ENCODE measurements around the gene XRCC6.
"Not testable (repeated sequence)": the region's sequence is repeated elsewhere in the genome, so short reads cannot be mapped to it uniquely, and the experiment has no call there.

Gene XRCC6

DNA sequence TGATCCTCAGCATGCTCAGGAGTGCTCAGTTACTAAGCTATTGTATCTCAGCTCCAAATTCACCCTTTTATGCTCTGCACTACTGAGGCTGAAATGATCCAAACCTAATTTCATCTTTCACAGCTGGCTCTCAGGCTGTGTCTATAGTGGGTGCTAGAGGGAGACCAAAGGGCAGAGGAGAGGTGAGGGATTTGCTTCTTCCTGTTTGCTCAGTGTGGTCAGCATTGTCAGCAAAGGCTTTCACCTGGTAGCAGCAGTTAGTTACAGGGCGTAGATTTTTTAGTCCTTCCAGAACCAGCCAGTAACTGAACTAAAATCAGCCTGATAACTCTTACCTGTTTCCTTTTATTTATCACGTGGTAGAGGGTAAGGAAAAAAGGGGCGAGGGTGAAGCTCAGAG, 33.2 kb downstream of the XRCC6 start:
- no peak for DNase-seq

DNA sequence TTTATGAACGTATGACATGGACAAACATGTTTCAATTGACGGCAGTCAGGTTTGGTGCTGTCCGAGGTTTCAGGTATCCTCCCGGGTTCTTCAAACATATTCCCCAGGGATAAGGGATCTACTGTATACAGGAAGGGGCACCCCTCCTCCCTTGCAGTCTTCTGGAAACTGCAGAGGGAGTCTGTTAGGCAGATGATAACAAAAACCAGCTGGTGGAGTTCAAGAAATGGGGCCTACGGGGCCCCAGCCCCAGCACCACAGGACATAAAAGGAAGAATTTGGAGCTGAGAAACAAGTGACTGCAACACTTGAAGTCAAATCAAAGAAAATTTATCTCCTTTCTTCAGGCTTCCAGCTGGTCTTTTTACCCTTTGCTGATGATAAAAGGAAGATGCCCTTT, 35.5 kb downstream of the XRCC6 start:
- no peak for DNase-seq

DNA sequence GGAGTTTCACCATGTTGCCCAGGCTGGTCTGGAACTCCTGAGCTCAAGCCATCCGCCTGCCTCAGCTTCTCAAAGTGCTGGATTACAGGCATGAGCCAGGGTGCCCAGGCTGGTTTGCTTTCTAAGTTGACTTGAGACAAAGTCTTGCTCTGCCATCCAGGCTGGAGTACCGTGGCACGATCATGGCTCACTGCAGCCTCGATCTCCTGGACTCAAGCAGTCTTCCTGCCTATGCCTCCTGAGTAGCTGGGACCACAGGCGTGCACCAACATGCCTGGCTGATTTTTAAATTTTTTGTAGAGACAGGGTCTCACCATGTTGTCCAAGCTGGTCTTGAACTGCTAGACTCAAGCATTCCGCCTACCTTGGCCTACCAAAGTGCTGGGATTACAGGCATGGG, 36.6 kb downstream of the XRCC6 start:
- no peak for DNase-seq

DNA sequence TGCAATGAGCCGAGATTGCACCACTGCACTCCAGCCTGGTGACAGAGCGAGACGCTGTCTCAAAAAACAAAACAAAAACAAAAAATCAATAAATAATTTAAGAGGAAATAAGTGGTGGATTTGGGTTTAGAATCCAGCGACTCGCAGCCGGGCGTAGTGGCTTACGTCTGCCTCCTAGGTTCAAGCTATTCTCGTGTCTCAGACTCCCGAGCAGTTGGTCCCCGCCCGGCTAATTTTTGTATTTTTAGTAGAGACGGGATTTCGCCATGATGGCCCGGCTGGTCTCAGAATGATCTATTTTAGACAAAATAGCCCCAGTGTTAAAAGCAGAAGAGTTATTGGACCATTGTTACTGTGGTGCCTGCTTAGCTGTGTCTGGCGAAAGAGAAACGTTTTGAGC, 37.8 kb downstream of the XRCC6 start:
- no peak for DNase-seq

DNA sequence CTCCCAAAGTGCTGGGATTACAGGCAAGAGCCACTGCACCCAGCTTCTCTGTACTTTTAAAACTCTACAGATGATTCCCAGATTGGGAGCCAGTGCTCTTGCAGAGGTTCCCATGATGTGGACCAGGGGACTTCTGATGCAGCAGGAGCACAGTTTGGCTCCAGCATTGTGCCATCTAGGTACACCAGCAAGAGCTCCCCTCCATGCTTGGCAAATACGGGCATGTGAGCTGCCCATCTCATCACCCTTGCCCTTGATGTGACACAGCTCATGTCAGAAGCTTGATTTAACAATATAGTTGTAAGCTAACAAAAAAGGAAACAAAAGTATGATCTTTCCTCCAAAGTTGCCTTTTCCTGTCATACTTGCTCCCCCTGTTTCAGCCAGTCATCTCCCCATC, 38.8 kb downstream of the XRCC6 start:
- DNase-seq = no peak

DNA sequence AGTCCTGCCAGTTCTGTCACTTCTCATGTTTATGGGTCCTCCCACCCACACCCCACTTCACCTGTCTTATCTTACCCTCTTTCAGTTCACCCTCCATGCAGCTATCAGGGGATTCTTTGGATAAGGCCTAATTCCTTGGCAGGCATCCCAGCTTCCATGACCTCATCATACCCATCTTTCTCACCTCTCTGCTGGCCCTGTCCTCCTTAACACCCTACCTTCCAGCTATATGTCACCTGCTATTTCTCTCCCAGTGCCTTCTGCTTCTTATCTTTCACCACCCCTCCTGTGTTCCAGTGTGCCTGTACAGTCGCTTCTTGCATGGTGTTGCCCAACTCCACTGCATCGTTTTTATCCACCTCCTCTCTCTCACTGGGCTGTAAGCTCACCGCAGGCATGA, 39.3 kb downstream of the XRCC6 start:
- DNase-seq = no peak

DNA sequence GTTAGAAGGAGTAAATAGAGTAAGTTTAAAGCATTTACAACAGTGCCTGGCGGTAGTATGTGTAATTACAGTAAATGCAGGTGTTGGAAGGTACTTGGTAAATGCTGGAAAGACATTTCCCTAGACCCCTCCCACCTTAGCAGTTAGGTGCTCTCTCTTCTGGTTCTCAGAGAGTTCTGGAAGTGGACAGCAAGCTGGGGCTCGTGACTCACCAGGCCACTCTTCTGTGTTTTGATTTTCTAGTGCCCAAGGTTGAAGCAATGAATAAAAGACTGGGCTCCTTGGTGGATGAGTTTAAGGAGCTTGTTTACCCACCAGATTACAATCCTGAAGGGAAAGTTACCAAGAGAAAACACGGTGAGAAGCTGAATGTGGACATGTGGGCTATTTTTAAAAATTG, 40.0 kb downstream of the XRCC6 start:
- DNase-seq = no peak

DNA sequence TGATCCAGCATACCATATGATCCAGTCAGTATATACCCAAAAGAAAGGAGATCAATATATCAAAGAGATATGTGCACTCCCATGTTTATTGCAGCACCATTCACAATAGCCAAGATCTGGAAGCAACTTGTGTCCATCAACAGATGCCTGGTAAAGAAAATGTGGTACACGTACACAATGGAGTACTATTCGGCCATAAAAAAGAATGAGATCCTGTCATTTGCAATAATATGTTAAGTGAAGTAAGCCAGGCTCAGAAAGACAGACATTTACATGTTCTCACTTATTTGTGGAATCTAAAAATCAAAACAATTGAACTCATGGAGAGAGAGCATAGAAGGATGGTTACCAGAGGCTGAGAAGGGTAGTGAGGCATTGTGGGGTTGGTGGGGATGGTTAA, 40.6 kb downstream of the XRCC6 start:
- DNase-seq = no peak

DNA sequence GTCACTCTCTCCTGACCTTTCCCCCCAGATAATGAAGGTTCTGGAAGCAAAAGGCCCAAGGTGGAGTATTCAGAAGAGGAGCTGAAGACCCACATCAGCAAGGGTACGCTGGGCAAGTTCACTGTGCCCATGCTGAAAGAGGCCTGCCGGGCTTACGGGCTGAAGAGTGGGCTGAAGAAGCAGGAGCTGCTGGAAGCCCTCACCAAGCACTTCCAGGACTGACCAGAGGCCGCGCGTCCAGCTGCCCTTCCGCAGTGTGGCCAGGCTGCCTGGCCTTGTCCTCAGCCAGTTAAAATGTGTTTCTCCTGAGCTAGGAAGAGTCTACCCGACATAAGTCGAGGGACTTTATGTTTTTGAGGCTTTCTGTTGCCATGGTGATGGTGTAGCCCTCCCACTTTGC, 42.5 kb downstream of the XRCC6 start:
- not testable (repeated sequence) for DNase-seq

DNA sequence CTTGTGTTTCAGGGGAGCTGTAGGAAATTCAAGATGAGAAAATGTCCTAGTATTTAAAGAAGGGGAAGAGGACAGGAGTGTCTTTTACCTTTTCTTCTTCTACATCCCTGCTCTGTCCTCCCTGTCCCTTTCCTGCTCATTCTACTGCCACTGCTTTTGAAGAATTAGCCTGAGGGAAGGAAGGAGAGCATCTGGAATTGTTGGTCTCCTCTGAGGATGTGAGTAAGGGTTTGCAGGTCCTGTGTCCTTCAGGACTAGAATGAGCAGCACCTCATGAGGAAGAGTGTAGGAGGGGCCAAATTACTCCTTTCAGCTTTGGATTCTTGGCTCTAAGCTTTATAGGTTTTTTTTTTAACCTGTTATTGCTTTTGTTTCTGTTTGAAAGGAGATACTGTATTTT, 43.4 kb downstream of the XRCC6 start:
- DNase-seq = no peak

DNA sequence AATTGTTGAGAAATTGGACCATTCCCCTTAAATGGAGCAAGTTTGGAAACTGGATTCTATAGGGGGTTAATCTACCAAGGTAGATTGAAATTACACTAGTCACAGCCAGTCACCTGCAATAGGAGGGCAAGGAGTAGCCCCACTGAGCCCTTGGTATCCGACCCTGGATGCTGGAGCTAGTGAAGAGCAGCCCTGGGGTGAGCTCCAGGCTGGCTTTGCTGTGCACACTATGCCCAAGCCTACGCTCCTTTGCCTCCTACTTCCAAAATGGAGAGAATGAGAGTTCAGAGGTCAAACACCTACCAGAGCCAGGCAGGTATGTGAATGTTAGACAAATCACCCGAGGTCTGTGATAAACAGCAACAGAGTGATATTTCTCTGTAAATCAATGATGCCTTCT, 43.9 kb downstream of the XRCC6 start:
- DNase-seq = no peak

DNA sequence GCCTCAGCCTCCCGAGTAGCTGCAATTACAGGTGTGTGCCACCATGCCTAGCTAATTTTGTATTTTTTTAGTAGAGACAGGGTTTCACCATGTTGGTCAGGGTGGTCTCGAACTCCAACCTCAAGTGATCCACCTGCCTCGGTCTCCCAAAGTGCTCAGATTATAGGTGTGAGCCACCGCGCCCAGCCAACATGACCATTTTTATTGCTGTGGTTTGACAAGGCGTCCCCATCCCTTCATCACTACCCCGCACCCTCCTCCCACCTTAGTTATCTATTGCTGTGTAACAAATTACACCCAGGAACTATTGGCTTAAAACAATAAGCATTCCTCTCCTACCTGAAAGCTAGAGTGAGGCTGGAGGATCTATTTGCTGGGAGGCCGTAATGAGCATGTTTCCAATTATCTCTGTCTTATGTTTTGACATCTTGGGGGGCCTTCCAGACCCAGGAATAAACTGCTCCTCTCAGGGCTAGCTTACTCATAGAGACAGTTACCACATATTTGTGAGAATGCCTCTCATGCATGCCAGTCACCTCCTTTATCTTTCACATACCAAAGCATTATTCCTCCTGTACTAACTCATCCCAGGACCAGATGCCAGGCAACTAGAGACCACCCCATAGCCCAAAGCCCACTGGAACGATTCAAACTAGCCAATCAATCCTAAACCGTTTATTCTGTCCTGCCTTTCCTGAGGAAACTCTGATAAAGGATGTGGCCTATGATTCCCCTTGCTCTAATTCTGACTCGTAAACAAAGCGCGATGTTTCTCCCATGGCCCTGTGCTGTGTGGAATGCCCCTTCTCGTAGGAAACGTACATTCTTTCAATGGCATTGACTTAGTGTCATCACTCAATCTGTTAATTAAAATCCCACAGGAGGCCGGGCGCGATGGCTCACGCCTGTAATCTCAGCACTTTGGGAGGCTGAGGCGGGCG, 48.1 kb downstream of the XRCC6 start:
- DNase-seq = no peak

DNA sequence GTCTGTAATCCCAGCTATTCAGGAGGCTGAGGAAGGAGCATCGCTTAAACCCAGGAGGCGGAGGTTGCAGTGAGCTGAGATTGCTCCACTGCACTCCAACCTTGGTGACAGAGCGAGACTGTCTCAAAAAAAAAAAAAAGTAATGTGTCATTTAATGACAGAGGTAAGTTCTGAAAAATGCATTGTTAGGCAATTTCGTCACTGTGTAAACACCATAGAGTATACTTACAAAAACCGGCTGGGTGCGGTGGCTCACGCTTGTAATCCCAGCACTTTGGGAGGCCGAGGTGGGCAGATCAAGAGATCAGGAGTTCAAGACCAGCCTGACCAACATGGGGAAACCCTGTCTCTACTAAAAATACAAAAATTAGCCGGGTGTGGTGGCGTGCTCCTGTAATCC, 51.0 kb downstream of the XRCC6 start:
- DNase-seq = not testable (repeated sequence)

DNA sequence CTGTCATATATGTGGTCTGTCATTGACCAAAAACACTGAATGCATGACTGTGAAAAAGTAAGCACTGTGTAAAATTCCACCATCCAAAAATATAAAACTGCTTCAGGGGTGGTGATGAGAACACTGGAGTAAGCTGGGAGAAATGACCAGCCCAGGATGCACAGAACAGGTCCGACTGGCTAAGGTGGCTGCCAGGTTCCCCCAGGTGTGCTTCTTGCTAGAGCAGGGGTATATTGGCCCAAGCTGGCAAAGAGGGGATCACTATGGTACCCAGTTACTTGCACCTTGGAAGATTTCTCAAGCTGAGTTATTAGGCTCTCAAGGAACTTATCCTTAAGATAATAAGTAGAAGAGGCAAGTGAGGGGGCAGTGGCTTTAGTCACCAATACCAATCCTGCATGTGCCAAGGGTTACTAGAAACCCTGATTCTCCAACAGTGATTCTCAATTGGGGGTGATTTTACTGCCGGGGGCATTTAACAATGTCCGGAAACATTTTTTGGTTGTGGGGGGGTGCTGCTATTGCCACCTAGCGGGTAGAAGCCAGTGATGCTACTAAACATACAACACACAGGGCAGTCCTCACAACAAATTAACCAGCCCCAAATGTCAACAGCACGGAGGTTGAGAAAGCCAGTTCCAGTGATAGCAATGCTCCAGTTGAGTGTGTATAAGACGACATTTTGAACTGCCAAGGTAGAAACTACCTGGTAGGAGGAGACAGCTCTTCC, 51.9 kb downstream of the XRCC6 start:
- DNase-seq = no peak

DNA sequence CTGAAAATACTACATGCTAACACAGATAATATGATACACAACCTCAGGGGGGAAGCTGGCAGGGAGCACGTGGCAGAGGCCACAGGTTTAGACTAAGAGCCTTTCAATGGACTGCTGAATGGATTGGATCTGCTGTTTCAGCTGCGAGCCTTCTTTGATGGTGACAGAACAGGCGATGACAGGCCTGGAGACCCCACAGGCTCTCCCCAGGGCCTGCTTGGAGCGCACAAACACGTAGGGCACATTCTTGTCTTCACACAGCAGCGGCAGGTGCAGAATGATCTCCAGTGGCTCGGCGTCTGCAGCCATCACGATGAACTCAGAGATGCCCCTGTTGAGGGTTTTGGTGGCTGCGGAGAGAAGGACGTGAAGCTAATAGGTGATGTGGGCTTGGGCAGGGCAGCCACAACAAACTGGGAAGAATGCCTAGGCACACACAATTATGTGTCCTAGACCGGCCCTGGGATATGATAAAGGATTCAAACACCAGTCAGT, 53.8 kb downstream of the XRCC6 start:
- DNase-seq = no peak

DNA sequence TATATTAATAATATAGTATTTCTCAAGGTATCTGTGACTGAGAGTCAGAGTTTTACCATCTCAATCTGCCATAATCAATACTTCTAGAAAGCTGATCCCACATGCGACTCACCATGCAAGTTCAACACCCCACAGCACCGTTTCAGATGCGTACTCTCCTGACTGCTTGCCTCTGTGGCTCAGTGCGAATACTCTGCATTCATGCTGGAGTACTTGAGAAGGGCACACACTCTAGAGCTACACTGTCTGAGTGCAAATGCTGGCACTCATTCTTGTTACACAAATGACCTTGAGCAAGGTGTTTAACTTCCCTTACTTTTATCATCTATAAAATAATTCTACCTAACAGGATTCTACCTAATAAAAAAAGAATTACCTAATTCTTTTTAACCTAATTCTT, 55.0 kb downstream of the XRCC6 start:
- DNase-seq = no peak

DNA sequence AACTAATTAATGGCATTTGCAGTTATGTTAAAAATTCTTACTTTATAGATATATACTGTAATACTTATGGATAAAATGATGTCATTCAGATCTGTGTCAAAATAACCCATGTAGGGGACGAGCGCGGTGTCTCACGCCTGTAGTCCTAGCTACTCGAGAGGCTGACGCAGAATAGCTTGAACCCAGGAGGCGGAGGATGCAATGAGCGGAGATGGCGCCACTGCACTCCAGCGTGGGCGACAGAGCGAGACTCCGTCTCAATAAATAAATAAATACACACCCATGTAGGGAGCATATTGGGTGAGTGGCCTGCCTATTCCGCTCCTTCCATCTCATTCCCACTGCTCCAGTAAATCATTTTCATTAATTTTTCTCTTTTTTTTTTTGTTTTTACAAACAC, 60.5 kb downstream of the XRCC6 start:
- peak; percentile 16 for DNase-seq

DNA sequence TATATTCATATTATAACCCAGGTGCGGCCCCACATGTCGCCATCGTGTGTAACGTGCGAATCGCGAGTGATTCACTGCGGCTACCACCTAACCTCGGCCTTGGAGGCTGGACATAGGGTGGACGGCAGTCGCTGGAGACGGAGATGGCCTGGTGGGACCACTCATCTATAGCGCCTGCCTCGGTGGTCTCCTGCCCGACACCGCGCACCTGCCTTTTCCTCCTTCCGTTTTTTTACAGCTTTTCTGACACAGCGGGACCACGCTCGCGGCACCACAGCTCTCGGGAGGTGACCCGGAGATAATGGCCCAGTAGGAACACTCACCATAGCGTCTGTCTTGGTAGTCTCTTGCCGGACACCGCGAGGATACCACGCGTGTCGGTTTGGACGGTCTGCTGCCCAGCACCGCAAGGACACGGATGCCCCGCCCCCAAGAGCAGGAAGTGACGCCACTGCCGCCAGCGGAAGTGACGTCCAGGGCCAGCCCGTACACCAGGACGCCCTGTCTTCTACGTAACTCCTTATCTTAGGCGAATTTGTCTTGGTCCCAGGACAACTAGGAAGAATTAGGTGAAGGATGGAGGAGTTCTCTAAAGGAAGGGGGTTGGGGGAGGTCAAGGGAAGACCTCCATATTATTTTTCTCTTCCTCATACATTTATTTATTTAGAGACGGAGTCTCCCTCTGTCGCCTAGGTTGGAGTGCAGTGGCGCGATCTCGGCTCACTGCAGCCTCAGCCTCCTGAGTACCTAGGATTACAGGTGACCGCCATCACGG, 61.1 kb downstream of the XRCC6 start:
- DNase-seq = peak; percentile 70

DNA sequence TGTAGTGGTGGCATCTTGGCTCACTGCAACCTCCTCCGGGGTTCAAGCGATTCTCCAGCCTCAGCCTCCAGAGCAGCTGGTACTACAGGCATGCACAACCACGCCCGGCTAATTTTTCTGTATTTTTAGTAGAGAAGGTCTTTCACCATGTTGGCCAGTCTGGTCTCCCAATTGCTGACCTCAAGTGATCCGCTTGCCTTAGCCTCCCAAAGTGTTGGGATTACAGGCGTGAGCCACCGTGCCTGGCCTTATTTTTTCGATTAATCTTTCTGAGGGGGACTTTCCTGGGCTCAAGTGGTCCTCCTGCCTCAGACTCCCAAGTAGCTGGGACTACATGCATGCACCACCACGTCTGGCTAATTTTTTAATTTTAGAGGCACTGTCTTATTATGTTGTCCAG, 62.0 kb downstream of the XRCC6 start:
- no peak for DNase-seq

DNA sequence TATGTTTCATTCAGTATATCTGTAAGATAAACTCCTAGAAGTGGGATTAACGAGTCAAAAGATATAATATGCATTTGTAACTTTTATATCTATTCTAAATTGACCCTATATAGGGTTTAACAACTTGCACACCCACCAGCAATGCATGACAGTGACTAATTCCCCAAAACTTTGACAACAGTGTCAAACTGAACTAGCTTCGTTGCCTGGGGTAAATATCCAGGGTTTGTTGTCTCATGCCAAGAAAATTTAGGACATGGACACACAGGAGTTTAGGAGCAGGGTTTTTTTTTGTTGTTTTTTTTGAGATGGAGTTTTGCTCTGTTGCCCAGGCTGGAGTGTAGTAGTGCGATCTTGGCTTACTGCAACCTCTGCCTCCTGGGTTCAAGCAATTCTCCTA, 62.5 kb downstream of the XRCC6 start:
- no peak for DNase-seq

DNA sequence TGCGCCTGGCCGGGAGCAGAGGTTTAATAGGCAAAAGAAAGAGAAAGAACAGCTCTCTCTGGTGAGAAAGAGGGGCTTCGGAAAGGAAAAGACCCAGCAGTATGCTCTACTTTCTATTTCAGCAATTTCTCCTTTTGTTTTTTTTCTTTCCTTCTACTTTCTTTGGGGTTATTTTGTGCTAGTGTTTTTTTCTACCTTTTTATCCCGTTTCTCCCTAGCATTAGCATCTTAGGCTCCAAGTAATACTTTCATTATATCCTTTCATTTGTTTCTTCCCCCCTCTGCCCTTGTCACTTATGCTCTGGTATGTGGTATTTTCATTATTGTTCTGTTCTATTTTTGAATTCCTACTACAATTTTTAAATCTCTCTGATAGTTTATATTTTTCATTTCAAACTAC, 63.1 kb downstream of the XRCC6 start:
- no peak for DNase-seq

DNA sequence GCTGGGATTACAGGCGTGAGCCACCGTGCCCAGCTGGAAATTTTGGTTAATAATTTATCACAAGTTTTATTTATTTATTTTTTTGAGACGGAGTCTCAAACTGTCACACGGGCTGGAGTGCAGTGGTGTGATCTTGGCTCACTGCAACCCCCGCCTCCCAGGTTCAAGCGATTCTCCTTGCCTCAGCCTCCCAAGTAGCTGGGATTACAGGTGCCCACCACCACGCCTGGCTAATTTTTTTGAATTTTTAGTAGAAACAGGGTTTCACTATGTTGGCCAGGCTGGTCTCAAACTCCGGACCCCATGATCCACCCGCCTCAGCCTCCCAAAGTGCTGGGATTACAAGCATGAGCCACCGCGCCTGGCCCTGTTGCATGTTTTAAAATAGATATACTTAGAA, 65.8 kb downstream of the XRCC6 start:
- not testable (repeated sequence) for DNase-seq

DNA sequence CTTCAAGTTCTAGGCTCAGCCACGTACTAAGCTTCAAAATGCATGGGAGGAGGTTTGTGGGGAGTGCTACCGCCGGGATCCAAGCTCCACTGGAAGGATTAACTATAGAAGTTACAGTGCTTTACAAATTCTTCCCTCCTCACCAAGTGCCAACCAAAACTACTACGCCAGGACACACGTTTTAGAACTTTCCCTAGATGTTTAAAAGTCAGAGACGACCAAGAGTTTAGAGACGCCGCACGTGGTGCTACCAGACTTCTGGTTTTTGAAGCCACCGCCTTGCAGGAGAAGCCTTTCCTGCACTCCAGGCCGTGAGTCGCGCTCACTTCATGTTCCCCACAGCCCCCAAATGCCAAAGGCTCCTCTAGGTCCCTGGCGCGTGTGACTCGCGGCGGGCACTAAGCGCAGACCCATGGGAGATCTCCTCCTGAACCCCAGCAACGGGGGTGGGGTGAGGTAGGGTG, 66.8 kb downstream of the XRCC6 start:
- no peak for DNase-seq
